GDM1 (cell line): ENCODE data around the gene CACNA1A.
"Not testable (repeated sequence)": the region's sequence is repeated elsewhere in the genome, so short reads cannot be mapped to it uniquely, and the experiment has no call there.

Source experiments
- DNase-seq: peaks from one replicate; lab custom pipeline; 2025; lab: John Stamatoyannopoulos, UW

Gene CACNA1A

GRCh38 chr19:13198634-13199033 is 307.6 kb downstream of the CACNA1A start:
- DNase-seq = no peak

- DNase-seq = no peak
Measured at GRCh38 chr19:13195678-13196077, 310.6 kb downstream of the CACNA1A start.

- no peak for DNase-seq
Measured at GRCh38 chr19:13190781-13191540, 315.3 kb downstream of the CACNA1A start.

GRCh38 chr19:13189600-13189999 is 316.7 kb downstream of the CACNA1A start:
- no peak for DNase-seq

GRCh38 chr19:13187419-13187818 is 318.9 kb downstream of the CACNA1A start:
- DNase-seq = no peak

- DNase-seq = not testable (repeated sequence)
Measured at GRCh38 chr19:13186688-13187087, 319.6 kb downstream of the CACNA1A start.

- not testable (repeated sequence) for DNase-seq
Measured at GRCh38 chr19:13185763-13186657, 320.3 kb downstream of the CACNA1A start.

GRCh38 chr19:13184926-13185325 is 321.4 kb downstream of the CACNA1A start:
- not testable (repeated sequence) for DNase-seq

GRCh38 chr19:13181747-13182388 is 324.4 kb downstream of the CACNA1A start:
- DNase-seq = peak; percentile 83

- DNase-seq = not testable (repeated sequence)
Measured at GRCh38 chr19:13178291-13178690, 328.0 kb downstream of the CACNA1A start.

GRCh38 chr19:13177584-13177983 is 328.7 kb downstream of the CACNA1A start:
- not testable (repeated sequence) for DNase-seq

- no peak for DNase-seq
Measured at GRCh38 chr19:13176345-13176744, 329.9 kb downstream of the CACNA1A start.

- DNase-seq = no peak
Measured at GRCh38 chr19:13173139-13173737, 333.0 kb downstream of the CACNA1A start.

GRCh38 chr19:13172346-13173138 is 333.7 kb downstream of the CACNA1A start:
- peak; percentile 54 for DNase-seq

GRCh38 chr19:13171146-13171545 is 335.1 kb downstream of the CACNA1A start:
- DNase-seq = no peak

GRCh38 chr19:13169769-13170168 is 336.5 kb downstream of the CACNA1A start:
- DNase-seq = no peak

- DNase-seq = not testable (repeated sequence)
Measured at GRCh38 chr19:13166151-13166550, 340.1 kb downstream of the CACNA1A start.

GRCh38 chr19:13165162-13165997 is 340.9 kb downstream of the CACNA1A start:
- DNase-seq = no peak

- peak; percentile 89 for DNase-seq
Measured at GRCh38 chr19:13164343-13165161, 341.7 kb downstream of the CACNA1A start.
